Fibroblast of skin of right quadriceps (primary cell): Measurements from ENCODE around the gene SMU1.
A peak's percentile ranks its signal among the peaks of the same experiment; 100 is the strongest.
"Not testable (repeated sequence)": the region's sequence is repeated elsewhere in the genome, so short reads cannot be mapped to it uniquely, and the experiment has no call there.

Experiments
- DNase-seq: peaks from one replicate; pipeline ENCODE4 v3.0.0-alpha.2; 2013

The SMU1 gene

GRCh38 chr9:33007755-33008154 lies 68.7 kb downstream of the SMU1 start:
- DNase-seq, result no peak

- DNase-seq, result not testable (repeated sequence)
Measured at GRCh38 chr9:33005335-33005734, 71.1 kb downstream of the SMU1 start.

GRCh38 chr9:33000682-33001055 lies 75.8 kb downstream of the SMU1 start:
- peak; percentile 10 for DNase-seq

GRCh38 chr9:32992595-32993238 lies 83.8 kb downstream of the SMU1 start:
- DNase-seq, result no peak

GRCh38 chr9:32991897-32992594 lies 84.4 kb downstream of the SMU1 start:
- no peak for DNase-seq
